Measurements from ENCODE around the gene NEU1. TPM values are rescaled to one million over a fixed set of nuclear protein-coding genes. Genes with fewer than 3 reads are reported as not detected.

Gene NEU1
- total and polyA plus RNA-seq, 2 of the 8 experiments (the other 6 are each of a cell fraction or from before 2014, with no cell fraction given) = 41.2 to 72.1 TPM

DNA sequence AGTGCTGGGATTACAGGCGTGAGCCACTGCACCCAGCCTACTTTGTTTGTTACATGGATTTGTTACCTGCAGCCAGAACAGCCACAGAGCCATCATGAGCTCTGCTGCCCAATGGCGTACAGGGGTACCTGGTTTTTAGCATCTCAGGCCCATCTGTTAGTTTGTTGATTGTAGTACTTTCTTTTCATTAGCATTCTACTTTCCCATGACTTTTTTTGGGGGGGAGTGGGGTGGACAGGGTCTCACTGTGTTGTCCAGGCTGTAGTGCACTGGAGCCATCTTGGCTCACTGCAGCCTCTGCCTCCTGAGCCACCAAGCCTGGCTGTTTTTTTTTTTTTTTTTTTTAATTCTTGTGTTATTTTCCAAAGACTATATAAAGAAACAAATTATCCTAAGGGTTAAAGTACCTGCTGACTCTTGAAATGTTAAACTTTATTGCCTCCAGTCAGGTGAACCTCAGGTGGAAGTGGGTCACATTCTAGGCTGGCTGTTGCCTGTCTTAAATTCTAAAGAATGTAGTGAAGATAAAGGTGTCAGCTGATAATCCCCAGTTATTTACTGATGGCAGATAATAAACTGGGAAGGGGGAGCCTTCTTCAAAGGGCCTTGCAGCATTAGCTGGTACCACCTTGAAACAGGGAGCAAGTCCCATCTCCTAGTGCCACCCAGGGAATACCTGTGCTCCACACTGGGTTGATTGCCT lies 15.2 kb downstream of the NEU1 start:
- Histone ChIP-seq H3K4ac (replicated peaks; ENCODE audit: insufficient read length, low read depth, low read length) (no peak overlapping the region), H3K14ac (ENCODE audit: insufficient read length) (no peak overlapping the region), H3K4me3 (ENCODE audit: extremely low read depth in 1 of 4, insufficient read depth in 2 of 4, low read depth in 3 of 4, low read length in 4 of 4) (no peak overlapping the region), H2BK5ac (ENCODE audit: low read depth, low read length) (no peak overlapping the region), H3K79me1 (ENCODE audit: low read depth, low read length) (no peaks in the 10 kb centered on the region), H3K79me2 (ENCODE audit: control insufficient read depth in 1 of 2, insufficient read depth in 2 of 2, low read length in 2 of 2) (no peaks in the 10 kb centered on the region), H3K36me3 (ENCODE audit: control insufficient read depth in 2 of 4, insufficient read depth in 4 of 4, low read length in 3 of 4) (peaks cover 0 to 10% (median 0%) of the 10 kb centered on the region in 4 experiments; a peak in 2 of 8 replicates), H4K91ac (replicated peaks; ENCODE audit: insufficient read length, low read length) (no peak overlapping the region), H3K9me3 (ENCODE audit: insufficient read depth in 2 of 2, low read depth in 1 of 2, low read length in 1 of 2) (no peaks in the 10 kb centered on the region; a peak in 1 of 4 replicates), H2BK20ac (ENCODE audit: low read length) (no peak overlapping the region), H3K9ac (replicated peaks in 1 of 4; ENCODE audit: extremely low read depth in 1 of 4, low read depth in 3 of 4, low read length in 3 of 4) (no peak overlapping the region), H2AFZ (ENCODE audit: low read length) (no peak overlapping the region), H2BK120ac (replicated peaks; ENCODE audit: low read depth, low read length) (no peak overlapping the region), H4K8ac (ENCODE audit: extremely low read depth, insufficient read depth, low read length) (no peak overlapping the region), H4K5ac (ENCODE audit: insufficient read length, low read depth, low read length) (no peak overlapping the region), H3K18ac (ENCODE audit: extremely low read depth, low read length) (no peak overlapping the region), H3K4me1 (replicated peaks in 1 of 4; ENCODE audit: control insufficient read depth in 3 of 4, insufficient read depth in 4 of 4, low read length in 3 of 4) (no peaks in the 10 kb centered on the region), H3K56ac (replicated peaks; ENCODE audit: insufficient read length, low read depth, low read length) (no peak overlapping the region), H3K27me3 (replicated peaks in 1 of 4; ENCODE audit: control insufficient read depth in 3 of 4, extremely low read depth in 1 of 4, insufficient read depth in 3 of 4, low read length in 3 of 4) (no peaks in the 10 kb centered on the region), H4K20me1 (replicated peaks in 1 of 2; ENCODE audit: control insufficient read depth in 1 of 2, insufficient read depth in 2 of 2, low read length in 2 of 2) (peaks cover 0 to 2% of the 10 kb centered on the region in 2 experiments), H3K4me2 (ENCODE audit: insufficient read depth in 1 of 2, low read depth in 2 of 2, low read length in 2 of 2) (no peak overlapping the region), H3K27ac (ENCODE audit: low read depth, low read length) (no peak overlapping the region), H3K23me2 (ENCODE audit: low read depth, low read length) (no peaks in the 10 kb centered on the region), H2BK15ac (ENCODE audit: low read length) (no peak overlapping the region), H2AK5ac (ENCODE audit: low read depth, low read length) (no peak overlapping the region), H2BK12ac (ENCODE audit: low read depth, low read length) (no peak overlapping the region), H3K23ac (ENCODE audit: insufficient read length) (no peak overlapping the region)
- 93% methylated on average over 2 of the region's 2 CpGs; no CpG with 5 or more reads in 1 of the 2 experiments for WGBS, 2 experiments (ENCODE audit: extremely low coverage in 1 of 2, insufficient coverage in 1 of 2, insufficient read length in 1 of 2, insufficient replicate concordance in 2 of 2, low coverage in 1 of 2, low lambda C conversion rate in 2 of 2, missing lambda C conversion rate in 1 of 2)
- no peak for FAIRE-seq
- no peak for DNase-seq (ENCODE audit: low read depth in 1 of 2, low spot score in 2 of 2)
- ChIA-PET CTCF (ENCODE audit: partially characterized antibody) (interaction anchor here (0.6 to 1.7 kb wide), 3 partner anchors 56 to 113 kb away, joined by 3 to 4 read pairs (median 3); no protein-coding TSS in a partner anchor), POLR2A (ENCODE audit: partially characterized antibody) (interaction anchor here (0.5 to 12.6 kb wide), 10 partner anchors 10 to 225 kb away, joined by 3 to 189 read pairs (median 4); partner anchors contain the start of genes ABHD16A, GPANK1 and NEU1)
- TF ChIP-seq, protein P1, sequence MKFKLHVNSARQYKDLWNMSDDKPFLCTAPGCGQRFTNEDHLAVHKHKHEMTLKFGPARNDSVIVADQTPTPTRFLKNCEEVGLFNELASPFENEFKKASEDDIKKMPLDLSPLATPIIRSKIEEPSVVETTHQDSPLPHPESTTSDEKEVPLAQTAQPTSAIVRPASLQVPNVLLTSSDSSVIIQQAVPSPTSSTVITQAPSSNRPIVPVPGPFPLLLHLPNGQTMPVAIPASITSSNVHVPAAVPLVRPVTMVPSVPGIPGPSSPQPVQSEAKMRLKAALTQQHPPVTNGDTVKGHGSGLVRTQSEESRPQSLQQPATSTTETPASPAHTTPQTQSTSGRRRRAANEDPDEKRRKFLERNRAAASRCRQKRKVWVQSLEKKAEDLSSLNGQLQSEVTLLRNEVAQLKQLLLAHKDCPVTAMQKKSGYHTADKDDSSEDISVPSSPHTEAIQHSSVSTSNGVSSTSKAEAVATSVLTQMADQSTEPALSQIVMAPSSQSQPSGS (IDR thresholded peaks at IDR 0.05; ENCODE audit: low read length) = no peak
- no peak for TF ChIP-seq TBP (IDR thresholded peaks at IDR 0.05; ENCODE audit: low read depth, low read length)
- no peak for TF ChIP-seq RAD21 (IDR thresholded peaks at IDR 0.05 in 1 of 2, conservative IDR thresholded peaks at IDR 0.05 in 1 of 2; ENCODE audit: low read depth in 2 of 2, low read length in 2 of 2)
- TF ChIP-seq SUZ12 (IDR thresholded peaks at IDR 0.05; ENCODE audit: low read length) = no peak
- TF ChIP-seq NANOG (IDR thresholded peaks at IDR 0.05; ENCODE audit: insufficient read depth, low read depth, low read length, poor library complexity, severe bottlenecking) = no peak
- TF ChIP-seq, protein P2, sequence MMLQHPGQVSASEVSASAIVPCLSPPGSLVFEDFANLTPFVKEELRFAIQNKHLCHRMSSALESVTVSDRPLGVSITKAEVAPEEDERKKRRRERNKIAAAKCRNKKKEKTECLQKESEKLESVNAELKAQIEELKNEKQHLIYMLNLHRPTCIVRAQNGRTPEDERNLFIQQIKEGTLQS (IDR thresholded peaks at IDR 0.05; ENCODE audit: insufficient read depth, low read depth, low read length) = no peak
- no peak for TF ChIP-seq JUND (IDR thresholded peaks at IDR 0.05; ENCODE audit: low read length)
- TF ChIP-seq TAF7 (optimal IDR thresholded peaks at IDR 0.05; ENCODE audit: borderline replicate concordance, low read depth, low read length) = no peak
- TF ChIP-seq SP2 (IDR thresholded peaks at IDR 0.05; ENCODE audit: low read length) = no peak
- no peak for TF ChIP-seq MAFK (IDR thresholded peaks at IDR 0.05; ENCODE audit: low read depth, low read length)
